HL-60/S4 treated with phorbol 12-myristate 13-acetate at 8.2 ng/mL for 4 days and 3 days (cell line): ENCODE data around the gene LIF.
"Not testable (repeated sequence)": the region's sequence is repeated elsewhere in the genome, so short reads cannot be mapped to it uniquely, and the experiment has no call there.

ENCODE experiments used
- in situ Hi-C: fragments of 300-500 bp; cut with MboI; formaldehyde crosslinking; loops from 2 replicates; pipeline ENCODE4 v1.15.0; 2022; ENCODE audit warnings: low sequenced_read_pairs

The LIF gene

DNA sequence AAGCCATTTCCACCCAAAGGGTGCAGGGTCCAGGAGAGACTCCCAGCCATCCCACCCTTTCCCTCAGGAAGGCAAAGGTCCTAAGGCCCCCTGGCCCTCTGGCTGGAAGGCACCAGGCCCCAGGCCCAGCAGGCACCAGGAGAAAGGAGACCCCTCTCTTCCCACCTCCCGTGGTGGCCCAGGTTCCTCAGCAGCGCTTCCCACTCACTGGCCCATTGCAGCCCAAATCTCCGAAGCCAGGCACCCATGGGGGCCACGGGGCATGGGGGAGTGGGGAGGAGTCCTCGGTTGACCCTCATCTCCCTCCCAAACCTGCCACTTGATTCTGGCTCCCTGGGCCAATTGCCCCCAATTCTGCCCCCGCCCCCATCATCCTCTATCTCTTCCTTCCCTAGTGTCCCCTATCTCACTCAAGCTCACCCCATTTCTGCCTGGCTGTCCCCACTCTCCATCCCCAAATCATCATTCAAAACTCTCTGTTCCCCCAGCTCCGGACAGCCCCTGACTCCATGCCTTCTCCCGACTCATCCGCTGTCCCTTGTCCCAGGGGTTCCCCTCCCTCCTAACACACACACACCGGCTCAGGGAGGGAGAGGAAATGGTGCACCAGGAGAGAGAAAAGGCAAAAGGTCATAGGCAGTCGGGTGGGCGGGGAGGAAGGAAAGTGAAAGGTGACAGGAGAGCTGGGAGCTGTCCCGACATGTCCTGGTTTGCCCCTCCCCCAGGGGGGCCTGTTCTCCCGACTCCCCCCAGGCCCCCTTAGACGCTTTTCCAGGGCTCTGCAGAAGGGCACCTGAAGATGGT lies 1.2 kb downstream of the LIF start:
- in situ Hi-C loops = no loop called here

- in situ Hi-C loops = no loop called here
Observed at GRCh38 chr22:30244641-30245040, 1.9 kb downstream of the LIF start.

DNA sequence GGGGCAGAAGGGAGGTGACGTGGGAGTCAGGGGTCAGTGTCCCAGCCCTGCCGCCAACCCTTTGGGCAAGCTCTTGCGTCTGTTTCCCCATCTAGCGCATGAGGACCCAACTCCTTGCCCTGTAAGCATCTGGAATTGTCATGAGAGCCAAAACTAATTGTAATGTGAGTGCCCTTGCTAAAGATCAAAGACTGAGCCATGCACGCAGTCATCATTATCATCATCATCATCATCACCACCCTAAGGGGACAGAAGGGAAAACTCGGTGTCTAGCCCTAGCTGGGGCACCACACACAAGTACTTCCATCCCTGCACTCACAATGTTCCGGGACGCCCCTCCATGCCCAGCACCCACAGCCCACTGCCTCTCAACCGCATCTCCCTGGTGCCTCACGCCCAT lies 2.5 kb downstream of the LIF start:
- in situ Hi-C loops = no loop called here

- in situ Hi-C loops = no loop called here
Observed at GRCh38 chr22:30243661-30244060, 2.9 kb downstream of the LIF start.

DNA sequence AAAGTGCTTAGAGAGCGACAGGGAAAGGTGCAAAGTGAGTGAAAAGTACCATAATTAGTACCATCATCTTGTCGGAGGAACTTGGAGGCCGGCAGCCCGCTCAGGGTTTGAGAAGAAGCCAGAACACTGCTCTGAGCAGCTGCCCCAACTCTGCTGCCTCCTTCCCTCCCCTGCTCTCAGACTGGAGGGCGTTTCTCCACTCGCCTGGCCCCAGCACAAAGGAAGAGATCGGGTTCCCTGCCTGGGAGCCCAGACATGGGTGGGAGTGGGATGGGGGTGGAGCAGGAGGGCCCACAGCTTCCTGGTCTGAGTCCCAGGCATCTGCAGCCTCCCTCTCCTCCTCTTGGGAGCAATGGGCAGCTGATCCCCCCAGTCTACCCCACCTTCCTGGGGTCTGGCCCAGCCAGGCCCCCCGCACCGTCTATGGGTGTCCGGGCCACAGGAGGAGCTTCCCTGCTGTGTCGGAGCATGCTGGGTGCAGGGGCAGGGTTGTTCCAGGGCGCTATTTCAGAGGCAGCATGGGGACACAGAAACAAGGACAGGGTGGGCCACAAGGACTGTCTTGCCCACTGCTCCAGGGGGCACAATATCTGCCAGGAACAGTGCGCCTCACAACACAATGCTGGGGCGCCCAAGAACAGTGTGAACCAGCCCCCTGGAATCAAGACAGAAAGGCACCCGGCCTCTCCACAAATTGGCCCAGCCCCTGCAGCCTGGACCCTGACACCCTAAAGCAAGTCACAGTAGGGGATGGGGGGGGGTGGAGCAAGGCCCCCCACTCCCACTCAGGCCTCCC lies 4.8 kb downstream of the LIF start:
- in situ Hi-C loops = no loop called here

DNA sequence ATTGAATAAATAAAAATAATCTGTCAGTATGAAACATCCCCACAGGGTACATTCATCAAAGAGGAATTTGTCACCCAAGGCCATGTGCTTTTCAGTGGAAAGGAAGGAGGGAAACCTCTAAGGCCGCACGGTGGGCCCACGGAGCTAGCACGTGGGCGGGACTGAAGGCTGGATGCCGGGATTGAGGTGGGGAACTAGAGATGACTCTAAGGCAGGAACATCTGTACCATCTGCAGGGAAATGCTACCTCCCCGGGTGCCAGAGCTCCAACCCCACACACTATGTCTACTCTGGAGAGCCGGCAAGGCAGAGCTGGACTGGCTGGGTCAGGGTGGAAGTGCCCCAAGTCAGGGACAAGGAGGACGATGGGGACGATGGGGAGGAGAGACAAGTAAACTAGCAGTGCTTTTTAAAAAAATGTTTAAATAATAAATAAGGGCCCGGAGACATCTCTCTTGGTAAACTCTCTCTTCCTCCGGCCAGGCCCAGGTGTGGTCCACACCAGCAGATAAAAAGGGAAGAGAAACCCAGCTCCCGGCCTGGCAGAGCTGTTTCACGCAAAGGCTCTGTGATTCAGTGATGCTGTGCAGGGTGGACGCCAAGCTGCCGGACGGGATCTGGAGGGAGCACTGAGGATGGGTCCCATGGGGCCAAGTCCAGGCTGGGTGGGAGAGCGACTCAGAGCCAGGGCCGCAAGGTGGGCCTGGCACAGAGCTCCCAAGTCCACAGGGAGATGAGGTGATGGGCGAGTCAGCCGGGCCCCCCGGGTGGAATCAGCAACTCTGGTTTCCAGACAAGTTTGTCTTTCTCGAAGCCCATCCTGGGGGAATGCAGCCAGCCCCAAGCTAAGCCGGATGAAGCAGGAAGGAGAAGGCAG lies 5.8 kb downstream of the LIF start:
- in situ Hi-C loops = no loop called here

- in situ Hi-C loops = no loop called here
Observed at GRCh38 chr22:30239488-30240405, 6.8 kb downstream of the LIF start.

DNA sequence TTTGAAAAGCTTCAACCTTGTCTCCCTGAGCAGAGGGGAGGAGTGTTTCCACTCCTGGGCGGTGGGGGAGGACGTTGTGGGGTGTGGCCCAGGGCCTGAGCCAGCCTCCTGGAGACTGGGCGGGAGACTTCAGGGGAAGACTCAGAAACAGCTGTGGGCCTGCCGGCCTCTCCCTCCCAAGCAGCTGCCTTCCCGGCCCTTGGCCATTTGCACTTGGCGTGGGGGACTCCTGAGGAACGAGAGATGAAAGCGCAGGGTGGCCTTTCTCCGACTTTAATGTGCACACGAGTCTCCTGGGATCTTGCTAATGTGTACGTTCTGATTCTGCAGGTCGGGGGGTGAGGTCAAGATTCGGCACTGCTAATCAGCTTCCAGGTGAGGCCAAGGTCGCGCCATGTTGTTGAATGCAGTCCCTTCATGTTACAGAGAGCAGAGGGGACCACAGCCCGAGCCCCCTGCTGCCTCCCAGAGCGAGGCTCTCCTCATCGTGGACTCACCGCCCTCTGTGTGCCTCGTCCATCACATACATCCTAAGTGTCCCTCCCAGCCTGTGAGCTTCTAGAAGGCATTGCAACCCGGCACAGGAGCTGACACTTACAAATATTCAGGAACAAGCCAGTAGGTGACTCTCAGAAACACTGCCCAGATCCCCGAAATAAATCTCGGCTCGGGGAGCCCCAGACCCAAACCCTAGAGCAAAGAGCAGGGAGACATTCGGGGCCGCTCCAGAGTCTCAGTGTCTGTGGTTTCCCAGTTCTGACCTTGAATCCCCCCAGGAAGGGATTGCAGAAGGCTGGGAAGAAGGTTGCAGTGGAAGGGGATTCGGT lies 7.7 kb downstream of the LIF start:
- in situ Hi-C loops = no loop called here

DNA sequence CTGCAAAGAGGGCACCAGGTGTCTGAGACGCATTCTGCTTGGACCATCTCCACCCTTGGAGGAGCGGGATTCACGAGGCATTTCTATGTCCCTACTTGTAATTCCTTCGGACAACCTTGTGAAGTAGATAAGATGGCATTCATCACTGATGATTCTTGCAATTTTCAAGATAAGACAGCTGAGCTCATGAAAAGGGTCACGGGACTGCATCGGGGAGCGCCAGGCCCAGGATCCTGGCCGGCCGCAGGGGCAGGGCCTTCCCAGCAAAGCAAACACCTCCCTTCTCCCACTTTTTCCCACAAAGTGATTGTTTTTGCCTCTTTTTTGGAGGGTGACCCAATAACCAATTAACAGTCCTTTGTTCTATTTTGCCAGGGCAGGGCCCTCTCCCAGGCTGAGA lies 8.4 kb downstream of the LIF start:
- in situ Hi-C loops = no loop called here

- in situ Hi-C loops = no loop called here
Observed at GRCh38 chr22:30236875-30237274, 9.7 kb downstream of the LIF start.

DNA sequence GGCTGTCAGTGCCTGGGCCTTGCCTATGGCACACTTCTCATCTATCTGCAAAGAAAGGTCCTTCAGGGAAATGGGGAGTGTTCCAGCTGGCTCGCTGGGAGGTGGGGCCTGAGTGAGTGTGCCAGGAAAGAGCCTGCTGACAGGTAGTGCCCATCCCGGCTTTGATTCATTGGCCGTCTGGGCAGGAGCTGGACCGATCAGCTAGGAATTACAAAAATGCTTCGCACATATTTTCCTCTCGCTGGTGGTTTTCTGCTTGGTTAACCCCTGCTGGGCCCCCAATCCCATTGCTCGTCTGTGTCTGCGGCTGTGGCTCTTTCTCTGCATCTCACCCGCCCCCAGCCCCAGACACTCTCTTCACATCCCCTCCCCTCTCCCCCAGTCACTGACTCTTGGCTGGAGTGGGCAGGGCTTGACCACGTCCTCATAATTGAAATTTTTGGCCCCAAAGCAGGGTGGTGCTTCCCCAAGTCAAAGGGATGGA lies 10.8 kb downstream of the LIF start:
- in situ Hi-C loops = no loop called here

DNA sequence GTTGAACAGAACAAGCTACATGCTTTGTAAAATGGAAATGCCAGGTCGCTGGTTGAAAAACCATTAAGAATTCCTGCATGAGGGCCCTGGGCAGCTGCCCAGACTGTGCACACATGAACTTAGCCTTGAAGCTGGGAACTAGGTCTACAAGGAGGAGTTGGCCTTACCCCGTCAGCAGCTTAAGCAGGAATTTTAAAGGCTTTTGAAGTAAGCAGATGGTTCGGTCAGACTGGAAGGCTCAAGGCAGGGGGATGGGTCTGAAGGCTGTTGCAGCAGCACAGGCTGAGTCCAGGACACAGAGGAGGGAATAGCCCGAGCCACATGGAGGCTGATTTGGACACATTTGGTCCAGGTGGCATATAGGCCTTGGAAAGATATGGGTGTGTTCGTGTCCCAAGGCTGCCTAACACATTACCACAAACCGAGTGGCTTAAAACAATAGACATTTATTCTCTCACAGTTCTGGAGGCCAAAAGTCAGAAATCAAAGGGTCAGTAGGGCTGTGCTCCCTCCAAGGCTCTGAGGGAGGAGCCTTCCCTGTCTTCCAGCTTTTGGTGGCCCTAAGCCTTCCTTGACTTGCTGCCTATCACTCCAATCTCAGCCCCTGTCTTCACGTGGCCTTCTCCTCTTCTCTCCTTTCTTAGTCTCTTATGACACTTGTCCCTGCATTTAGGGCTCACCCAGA lies 11.6 kb downstream of the LIF start:
- in situ Hi-C loops = no loop called here

DNA sequence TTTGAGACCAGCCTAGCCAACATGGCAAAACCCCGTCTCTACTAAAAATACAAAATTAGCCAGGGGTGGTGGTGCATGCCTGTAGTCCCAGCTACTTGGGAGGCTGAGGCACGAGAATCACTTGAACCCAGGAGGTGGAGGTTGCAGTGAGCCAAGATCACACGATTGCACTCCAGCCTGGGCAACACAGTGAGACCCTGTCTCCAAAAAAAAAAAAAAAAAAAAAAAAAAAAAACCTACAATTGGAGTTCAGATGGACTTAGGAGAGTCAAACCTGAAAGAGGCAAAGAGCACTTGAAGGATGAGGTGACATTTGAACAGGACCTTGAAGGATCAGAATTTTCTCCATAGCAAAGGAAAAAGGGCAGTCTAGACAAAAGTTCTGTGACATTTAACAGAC lies 12.2 kb downstream of the LIF start:
- in situ Hi-C loops = not testable (repeated sequence)

DNA sequence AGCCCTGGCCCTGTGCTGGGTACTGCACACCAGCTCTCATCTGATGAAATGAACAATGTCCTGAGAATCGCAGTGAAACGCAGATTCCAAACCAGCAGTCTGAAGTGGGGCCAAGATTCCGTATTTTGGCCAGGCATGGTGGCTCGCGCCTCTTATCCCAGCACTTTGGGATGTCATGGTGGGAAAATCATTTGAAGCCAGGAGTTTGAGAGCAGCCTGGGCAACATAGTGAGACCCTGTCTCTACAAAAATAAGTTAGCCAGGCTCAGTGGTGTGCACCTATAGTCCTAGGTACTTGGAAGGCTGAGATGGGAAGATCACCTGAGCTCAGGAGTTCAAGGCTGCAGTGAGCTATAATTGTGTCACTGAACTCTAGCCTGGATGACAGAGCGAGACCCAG lies 13.0 kb downstream of the LIF start:
- in situ Hi-C loops = no loop called here

DNA sequence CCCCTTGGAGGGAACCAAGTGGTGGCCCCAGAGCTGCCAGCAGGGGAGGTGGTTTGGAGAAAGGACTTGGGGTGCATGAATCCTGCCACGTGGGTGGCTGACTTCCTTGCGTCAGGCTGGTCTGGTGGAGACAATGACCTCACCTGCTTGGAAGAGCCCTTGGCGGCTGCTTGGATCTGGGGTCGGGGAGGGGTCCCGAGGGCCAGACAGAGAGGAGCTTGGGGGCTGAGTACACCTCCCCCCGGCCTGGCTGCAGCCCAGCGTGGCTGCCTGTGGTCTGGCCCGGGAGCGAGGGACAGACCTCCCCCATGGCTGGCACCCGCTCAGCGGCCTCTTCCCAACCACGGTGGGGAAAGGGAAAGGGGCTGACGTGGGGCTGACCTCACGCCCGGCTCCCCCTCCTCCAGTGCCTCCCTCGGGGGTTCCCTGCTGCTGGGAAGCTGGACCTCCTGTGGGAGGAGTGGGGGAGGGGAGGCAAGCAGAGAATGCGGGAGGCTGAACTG lies 13.8 kb downstream of the LIF start:
- in situ Hi-C loops = no loop called here

- in situ Hi-C loops = no loop called here
Observed at GRCh38 chr22:30230787-30231461, 15.6 kb downstream of the LIF start.

DNA sequence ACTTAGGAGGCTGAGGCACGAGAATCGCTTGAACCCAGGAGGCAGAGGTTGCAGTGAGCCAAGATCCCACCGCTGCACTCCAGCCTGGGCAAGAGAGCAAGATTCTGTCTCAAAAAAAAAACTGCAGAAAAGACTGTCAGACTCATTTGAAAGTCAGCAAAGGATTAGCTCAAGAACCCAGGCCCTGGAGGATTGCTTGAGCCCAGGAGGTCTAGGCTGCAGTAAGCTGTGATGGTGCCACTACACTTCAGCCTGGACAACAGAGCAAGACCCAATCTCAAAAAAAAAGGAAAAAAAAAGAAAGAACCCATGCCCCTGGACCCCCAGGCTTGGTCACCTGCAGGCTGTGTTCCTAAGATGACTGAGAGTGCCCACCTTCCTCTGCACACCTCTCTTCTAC lies 16.2 kb downstream of the LIF start:
- in situ Hi-C loops = no loop called here
